H1 (cell line): ENCODE data around the gene CD200. TPM values are rescaled to one million over a fixed set of nuclear protein-coding genes. Genes with fewer than 3 reads are reported as not detected.

Source experiments
- PHF8 ChIP-seq: fragments of 200-600 bp; sonication (generic); conservative IDR thresholded peaks from 2 replicates; pipeline ENCODE4 v1.7.1; 2012; ENCODE audit warnings: low read depth, mild to moderate bottlenecking, inconsistent platforms, low read length, moderate library complexity
- polyA plus RNA-seq, 7 experiments: library from polyadenylated mRNA; depleted of rRNA in 3 of 7; stranded (reverse) in 5 of 7; unstranded in 2 of 7; fragments of >200 nt in 5 of 7; fragments of 200-250 nt in 2 of 7; gene quantifications; 1 replicate in 5 of 7; 2 replicates in 1 of 7; 4 replicates in 1 of 7; pipeline versions ENCODE4 v1.2.1 to v1.2.3, GENCODE V29; 2011 to 2013; ENCODE audit warnings: missing spikeins in 2 of 7, mixed read lengths in 2 of 7
- total RNA-seq: library from RNA; stranded (reverse); fragmentation: NEBNext Ultra II Directional; extraction: Animal tissue kit (Norgen Biotek cat#: 25700); gene quantifications from 2 replicates; pipeline ENCODE4 v1.2.1, GENCODE V29; 2021

Gene CD200
- total and polyA plus RNA-seq, 2 of the 8 experiments (the other 6 are each of a cell fraction or from before 2014, with no cell fraction given), result 45.8 to 50.2 TPM

GRCh38 chr3:112366522-112366921 lies 33.6 kb downstream of the CD200 start (continued):
- no peak for TF ChIP-seq PHF8
